Brain pericyte (primary cell): Measurements from ENCODE around the gene SCN8A.
"Not testable (repeated sequence)": the region's sequence is repeated elsewhere in the genome, so short reads cannot be mapped to it uniquely, and the experiment has no call there.

Experiments used
- DNase-seq: peaks from one replicate; pipeline ENCODE4 v3.0.0-alpha.2; 2012; ENCODE audit warnings: low read depth, low spot score

Gene SCN8A

DNA sequence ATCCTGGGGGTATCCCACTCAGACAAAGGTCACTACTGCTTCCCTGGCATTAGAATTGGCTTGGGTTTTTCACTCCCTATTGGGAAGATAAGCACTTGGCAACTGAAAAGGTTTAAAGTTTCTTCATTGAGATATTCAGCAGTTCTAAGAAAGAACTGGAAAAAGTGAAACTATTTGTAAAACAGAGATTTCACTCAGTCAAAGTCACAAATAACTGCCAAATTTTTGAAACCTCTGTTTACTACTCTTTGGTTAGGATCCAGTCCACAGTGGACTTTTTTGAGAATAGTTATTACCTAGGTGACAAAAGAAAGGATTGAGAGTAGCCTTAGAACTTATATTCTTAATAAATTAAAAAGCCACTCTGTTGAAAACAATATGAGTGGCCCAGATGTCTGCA is 172.7 kb downstream of the SCN8A start:
- DNase-seq, result no peak

DNA sequence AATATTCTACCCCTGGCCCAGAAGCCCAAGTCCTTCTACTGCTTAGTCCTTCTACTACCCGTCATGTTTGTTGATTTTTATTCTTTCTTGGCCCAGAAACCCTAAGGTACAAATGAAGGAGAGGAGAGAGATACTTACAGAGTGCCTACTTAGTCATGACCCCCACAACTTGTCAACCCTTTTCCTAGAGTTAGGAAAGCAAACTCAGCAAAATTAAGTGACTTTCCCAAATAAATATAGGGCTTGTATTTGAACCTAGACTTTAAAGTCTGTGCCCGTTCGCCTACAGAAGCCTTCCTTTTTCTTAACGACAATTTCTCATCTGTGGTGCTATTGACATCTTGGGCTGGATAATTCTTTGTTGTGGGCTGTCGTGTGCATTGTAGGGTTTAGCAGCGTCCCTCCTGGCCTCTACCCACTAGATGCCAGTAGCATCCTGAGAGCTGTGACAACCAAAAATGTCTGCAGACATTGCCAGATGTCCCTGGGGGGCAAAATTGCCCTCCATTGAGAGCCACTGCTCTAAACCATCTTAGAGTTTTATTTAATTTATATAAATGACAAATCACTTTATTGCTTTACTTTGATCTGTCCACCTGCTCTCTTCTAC is 175.1 kb downstream of the SCN8A start:
- no peak for DNase-seq

DNA sequence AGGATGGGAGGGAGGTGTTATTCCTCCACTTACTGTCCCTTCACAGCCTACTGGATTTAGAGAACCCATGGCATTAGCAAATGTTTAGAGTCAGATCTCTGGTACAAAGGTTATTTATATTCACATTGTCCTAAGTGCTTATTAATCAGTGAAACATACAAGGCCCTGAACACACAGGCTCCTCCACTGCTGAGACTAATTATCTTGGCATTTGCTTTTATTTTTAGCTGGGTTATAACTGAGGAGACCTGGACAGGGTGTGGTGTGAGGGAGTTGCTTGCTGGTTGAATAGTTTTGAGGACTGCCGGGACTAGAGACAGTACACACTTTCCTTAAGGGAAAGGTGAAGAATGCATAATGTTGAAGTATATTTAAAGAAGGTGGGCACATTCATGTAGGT is 180.0 kb downstream of the SCN8A start:
- no peak for DNase-seq

DNA sequence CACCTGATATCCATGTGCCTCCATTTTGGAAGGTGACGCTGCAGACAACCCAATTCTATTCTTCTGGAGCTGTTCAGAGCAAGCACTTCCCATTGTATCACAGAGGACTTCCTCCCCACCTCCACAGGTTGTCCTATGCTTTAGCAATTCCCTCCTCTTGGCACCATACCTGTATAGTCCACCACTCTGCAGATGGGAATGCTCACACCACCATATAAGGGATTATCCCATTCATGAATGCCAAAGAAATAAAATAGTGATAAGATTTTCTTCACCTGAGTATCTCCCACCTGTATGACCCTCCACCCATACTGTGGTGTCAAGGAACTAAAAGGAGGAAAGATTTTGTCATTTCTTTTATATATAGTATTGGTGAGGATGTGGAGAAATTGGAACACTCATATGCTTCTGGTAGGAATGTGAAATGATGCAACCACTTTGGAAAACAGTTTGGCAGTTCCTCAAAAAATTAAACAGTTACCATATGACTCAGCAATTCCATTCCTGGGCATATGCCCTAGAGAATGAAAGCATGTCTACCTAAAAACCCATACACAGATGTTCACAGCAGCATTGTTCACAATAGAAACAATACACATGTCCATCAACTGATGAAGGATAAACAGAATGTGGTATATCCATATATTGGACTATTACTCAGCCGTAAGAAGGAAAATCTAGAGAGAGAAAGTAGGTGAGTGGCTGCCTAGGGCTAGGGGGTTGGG is 182.3 kb downstream of the SCN8A start:
- DNase-seq, result no peak

DNA sequence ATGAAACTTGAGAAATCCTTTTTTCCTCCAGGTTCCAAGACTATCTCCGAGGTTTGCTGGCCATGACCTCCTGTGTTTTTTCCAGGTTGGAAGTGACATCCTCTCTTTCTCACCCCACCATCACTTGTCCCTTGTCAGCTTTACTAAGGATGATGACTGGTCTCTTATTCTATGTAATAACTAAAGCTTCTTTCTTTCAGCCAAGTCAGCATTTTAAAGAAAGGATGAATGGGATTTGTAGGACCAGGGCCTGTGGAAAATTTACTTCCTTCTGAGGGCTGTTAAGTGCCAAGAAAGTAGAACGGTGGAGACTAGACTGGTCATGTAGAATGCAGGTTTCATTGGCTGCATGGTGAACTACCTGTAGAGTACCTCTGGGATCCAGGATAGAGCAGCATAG is 183.9 kb downstream of the SCN8A start:
- DNase-seq, result no peak

DNA sequence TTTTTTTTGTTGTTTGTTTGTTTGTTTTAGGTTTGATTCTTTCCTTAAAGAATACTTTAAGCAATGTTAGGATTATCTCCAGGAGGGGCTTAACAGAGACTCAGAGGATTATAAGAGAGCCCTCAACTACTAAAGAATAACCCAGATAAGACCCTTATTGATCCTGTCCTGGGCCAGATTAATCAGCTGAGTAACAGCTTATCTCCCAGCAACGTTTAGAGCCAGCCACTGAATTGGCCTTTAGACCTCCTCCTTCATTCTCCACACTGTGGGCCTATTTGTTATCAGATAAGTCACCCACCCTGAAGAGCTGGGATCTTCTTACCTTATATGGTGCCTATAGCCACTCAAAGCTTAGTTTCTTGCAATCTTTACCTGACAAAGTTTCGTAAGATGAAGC is 186.4 kb downstream of the SCN8A start:
- no peak for DNase-seq

DNA sequence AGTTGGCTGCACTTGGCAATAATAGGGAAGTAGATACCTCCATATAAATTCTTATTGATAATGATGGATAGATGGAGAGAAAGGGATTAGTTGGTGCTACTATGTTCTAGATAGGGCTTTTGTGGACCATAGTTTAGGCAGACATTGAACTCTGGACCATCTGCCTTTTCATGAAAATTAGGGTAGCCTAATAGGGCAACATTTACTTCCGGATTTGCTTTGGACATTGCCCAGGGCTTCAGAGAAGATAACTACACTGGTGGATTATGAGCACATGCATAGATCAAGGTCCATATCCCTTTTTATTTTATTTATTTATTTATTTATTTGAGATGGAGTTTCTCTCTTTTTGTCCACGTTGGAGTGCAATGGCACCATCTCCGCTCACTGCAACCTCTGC is 186.9 kb downstream of the SCN8A start:
- DNase-seq, result no peak

DNA sequence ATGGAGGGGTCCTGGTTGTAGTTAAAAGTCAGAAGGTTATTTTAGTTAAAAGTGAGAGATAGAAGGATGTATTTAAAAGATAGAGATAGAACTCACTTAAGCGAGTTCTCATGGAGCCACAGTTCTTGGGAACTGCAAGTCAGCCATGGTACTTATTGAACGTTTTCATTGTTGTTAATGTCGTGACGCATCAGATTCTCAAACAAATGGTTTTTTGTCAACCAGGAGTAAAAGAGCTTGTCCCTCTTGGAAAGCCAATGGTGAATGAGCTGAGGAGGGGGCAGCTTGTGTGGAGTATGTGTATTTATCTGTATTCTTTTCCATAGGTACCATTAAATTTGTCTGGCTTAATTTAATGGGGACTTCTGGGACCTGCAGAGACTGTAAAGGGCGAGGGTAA is 188.8 kb downstream of the SCN8A start:
- DNase-seq, result no peak

DNA sequence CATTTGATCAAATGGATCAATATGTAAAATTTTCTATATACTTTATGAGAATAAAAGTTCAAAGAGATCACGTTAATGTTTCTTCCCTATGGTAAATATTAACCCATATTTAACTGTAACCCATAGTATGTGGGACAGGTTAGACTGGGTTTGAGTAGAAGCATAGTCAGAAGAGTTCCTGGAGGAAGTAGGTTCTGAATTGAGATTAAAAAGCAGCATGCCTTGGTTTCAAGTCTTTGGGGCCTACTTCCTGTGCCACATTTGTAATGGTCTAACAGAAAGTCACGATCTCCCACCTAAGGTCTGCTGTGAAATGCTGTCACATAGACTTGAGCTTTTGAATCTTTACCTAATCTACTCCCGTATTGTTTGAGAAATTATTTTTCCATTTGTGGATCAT is 193.7 kb downstream of the SCN8A start:
- no peak for DNase-seq

DNA sequence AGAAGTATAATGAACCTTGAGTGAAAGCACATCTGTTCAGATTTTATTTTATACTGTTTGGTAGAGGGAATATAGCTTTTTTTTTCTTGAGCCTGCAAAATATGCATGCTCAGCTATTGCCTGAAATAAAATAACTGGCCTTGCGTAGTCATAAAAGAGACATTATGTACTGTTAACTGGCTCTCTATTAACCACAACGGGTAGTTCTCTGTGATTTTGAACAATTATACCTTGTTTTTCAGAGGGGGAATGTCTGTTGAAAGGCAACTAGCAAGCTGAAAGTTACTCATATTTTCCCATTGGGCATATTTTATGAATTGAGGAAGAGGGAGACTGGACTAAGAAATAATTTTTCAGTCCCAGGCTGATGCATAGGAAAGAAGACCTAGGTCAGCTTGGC is 194.9 kb downstream of the SCN8A start:
- DNase-seq, result no peak

DNA sequence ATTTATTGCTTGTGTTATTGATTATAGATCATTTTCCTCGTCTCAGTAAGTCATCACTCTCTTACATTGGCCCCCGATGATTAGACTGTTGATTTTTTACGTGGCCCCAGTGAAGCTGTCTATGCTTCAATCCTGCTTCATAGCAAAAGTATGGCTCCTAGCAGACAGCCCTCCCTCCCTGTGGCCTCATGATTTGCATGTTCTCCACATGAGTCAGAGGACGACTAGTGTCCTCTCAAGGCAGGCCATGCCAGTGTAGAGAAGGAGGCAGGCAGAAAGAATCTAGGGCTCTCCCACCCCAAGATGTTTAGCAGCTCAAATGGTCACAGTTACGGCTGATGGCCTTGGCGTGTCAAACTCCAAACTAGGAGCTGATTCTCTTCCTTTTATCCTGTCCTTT is 197.8 kb downstream of the SCN8A start:
- no peak for DNase-seq

DNA sequence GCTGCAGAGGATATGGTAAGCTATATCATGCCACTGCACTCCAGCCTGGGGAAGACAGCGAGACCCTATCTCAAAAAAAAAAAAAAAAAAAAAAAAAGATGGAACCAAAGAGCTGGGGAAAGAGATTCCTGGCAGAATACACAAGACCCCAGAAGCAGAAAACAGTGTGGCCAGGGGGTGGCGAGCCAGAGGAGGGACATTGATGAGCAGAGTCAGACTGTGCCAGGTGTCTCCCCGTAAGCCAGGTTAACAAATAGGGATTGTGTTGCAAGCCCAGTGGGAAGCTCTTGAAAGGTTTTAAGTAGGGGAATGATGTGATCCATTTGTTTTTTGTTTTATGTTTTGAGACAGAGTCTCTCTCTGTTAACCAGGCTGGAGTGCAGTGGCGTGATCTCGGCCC is 201.4 kb downstream of the SCN8A start:
- DNase-seq, result no peak

DNA sequence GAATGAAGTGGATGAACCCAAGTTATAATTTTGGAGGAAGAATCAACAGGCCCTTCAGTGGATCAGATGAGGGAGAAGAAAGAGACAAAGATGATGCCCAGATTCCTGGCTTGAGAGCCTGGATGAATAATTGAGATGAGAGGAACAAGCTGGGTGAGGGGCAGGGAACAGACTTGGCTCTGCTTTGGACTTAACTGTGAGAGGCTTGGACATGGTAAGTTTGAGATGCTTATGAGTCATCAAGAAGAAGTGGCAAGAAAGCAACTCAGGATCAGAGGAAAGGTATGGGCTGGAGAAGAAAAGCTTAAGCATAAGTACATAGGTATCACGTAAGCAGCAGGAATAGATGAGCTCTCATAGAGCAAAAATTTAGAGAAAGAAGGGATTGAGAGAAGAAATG is 202.2 kb downstream of the SCN8A start:
- no peak for DNase-seq

DNA sequence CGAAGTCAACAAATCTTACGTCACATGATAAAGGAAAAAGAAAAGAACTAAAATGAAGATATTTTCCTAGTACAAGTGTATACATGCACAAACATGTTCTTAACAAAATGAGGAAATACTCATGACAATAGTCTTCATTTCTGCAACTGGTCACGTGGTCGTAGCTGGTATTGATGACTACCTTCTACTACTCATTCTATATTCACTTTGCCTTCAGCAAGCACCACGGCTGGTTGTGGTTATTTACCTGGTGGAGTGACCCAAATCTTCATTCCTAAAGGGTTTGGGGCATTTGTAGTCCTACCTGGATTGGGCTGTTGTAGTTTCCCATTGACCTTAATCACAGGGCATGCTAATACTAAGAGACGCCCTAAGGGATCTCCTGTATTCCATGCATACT is 206.3 kb downstream of the SCN8A start:
- no peak for DNase-seq

DNA sequence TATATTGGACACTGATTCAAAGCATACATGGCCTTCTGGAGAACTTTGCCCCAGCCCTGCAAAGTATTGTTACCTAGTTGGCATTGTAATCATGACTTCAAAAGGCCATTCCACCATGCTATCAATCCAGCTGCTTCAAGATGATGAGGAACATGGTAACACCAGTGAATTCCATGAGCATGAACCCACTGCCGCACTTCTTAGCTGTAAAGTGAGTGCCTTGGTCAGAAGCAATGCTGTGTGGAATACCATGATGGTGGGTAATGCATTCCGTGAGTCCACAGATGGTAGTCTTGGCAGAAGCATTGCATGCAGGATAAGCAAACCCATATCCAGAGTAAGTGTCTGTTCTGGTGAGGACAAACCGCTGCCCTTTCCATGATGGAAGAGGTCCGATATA is 207.0 kb downstream of the SCN8A start:
- DNase-seq, result not testable (repeated sequence)

DNA sequence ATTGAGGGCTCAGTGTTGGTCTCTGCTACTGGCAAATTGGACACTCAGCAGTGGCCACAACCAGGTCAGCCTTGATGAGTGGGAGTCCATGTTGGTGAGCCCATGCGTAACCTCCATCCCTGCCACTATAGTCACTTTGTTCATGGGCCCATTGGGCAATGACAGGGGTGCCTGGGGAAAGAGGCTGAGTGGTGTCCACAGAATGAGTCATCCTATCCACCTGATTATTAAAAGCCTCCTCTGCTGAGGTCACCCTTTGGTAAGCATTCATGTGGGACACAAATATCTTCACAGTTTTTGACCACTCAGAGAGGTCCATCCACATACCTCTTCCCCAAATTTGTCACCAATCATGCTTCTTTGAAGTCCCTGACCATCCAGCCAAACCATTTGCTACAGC is 207.5 kb downstream of the SCN8A start:
- no peak for DNase-seq

DNA sequence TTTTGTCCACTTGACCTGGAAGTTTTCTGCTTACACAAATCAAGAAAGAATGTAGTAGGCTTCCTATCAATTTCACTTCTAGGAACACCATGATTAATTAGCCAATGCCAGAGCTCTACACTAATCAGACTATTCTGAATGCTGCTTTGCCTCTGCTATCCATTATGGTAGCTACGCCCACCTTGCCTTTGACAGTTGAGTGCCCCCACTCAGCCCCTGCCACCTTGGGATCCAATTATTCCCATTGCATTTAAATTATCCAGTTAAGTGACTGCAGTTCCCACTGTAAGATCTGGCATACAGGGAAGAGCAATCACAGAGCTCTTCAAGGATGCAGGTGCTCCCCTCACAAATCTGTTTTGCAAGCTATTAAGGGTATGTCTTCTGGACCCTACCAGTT is 210.0 kb downstream of the SCN8A start:
- no peak for DNase-seq

DNA sequence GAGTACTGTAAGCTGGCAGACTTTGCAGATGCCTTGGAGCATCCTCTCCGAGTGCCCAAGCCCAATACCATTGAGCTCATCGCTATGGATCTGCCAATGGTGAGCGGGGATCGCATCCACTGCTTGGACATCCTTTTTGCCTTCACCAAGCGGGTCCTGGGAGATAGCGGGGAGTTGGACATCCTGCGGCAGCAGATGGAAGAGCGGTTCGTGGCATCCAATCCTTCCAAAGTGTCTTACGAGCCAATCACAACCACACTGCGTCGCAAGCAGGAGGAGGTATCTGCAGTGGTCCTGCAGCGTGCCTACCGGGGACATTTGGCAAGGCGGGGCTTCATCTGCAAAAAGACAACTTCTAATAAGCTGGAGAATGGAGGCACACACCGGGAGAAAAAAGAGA is 215.9 kb downstream of the SCN8A start:
- DNase-seq, result no peak

DNA sequence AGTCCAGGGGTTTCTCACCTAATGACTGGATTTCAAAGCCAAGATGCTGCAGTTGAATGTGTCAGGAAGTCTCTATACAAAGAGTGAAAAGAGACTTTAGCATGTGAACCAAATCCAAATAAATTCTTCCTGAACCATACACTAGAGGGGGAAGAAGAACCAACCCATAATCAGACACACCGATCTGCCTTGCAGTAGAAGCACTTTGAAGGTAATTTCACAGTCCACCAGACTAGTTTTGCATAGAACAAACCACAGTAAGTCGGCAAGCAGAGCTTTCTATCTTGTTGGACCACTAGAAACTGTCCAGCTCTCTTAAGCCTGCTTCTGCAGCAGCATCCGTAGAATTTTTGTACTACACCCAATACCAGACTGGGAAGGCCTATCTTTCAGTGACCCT is 218.2 kb downstream of the SCN8A start:
- DNase-seq, result no peak

DNA sequence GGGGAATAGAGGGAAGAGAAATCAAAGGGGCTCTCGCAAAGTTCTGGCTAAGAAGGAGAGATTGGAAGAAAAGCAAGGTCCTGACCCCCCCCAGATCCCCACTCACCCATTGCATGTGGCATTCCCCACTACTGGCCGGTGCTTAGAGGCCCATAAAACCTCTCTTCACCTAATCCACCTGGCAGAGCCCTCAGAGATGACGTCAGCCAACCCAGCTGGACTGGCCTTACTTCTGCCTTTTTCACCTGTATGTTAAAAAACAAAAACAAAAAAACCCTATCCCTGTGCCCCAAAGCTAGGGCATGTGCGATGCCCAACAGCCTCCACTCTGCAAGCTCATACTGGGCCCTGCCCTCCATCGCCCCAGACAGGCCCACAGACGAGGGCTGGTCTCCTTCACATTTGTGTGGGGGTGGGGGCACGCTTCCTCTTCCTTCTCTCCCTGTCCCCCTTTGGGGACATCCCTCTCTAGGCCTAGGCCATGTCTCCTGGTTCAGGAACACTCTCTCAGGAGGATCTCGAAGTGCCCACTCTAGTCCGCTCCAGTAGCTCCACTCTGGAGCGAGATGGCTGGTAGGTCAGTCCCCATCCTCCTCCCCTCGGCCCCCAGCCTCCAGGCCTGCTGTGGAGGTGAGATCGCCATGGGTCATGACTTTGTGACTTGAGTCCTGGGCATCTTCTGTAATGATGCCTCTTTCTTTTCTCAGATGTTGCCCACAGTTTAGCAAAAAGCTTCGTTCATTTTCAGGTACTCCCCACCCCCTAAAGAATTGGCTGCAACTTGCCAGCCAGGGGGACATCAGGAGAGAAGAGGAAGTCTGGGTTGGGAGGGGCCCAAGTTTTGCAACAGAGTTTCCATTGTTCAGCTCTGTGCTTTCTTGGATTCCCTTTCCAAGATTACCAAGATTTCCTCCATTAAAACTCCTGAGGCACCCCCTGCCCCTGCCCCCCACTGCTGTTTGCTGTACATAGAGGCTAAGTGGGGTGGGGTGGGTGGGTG is 220.5 kb downstream of the SCN8A start:
- no peak for DNase-seq

DNA sequence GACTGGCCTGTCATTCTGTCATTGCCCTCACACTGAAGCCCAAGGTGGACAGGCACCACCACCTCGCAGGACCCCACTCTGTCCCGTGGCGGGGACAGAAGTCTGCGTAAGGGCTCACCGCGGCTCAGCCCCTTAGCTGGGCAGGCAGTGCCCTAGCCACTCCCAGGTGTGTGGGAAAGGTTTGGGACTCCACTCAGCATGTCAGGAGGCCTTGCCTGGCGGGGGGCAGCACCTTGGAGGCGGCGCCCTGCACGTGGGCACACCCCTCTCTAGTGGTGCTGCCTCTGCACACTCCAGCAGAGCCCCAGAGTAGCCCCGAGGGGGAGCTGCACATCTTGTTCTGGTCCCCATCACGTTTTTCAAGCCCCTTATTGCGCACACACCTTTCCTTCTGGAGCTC is 221.8 kb downstream of the SCN8A start:
- no peak for DNase-seq

DNA sequence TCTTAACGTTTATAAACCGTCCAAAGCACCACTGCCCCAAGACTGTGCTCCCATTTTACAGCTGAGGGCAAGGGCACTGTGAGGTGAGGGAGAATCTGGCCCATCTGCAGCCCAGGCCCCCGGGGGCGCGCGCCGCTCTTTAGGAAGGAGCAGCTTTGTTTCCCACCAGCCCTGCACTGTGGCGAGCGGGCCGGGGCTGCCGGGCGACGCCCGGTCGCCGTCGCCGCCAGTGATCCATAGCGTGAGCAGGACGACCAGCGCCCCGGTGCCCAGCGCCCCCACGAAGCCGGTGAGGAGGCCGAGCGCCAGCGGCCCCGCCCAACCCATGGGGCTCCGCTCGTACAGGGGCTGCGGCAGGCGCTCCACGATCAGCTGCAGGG is 222.9 kb downstream of the SCN8A start:
- no peak for DNase-seq
